PFSK-1 (cell line): ENCODE results near the gene SLC7A7.

Experiments used
- FOXP2 ChIP-seq: optimal IDR thresholded peaks from 2 replicates; pipeline ENCODE3; 2011; ENCODE audit warnings: borderline replicate concordance, control low read depth, inconsistent platforms; ENCODE audit not compliant: insufficient read depth; ENCODE audit errors: extremely low read length, extremely low read depth
- POLR2AphosphoS5 ChIP-seq: IDR thresholded peaks from 2 replicates; pipeline ENCODE4 v1.6.1; 2012; ENCODE audit warnings: low read depth, mild to moderate bottlenecking, control low read depth, low read length, moderate library complexity
- REST ChIP-seq, 2 experiments: IDR thresholded peaks; 2 replicates each; pipeline versions ENCODE4 v1.6.1 to v1.8.0; 2011 to 2012; ENCODE audit warnings: low read depth in 2 of 2, low read length in 2 of 2, control low read depth in 1 of 2, inconsistent platforms in 1 of 2, mild to moderate bottlenecking in 1 of 2, moderate library complexity in 1 of 2; ENCODE audit not compliant: insufficient read depth in 1 of 2
- SIN3A ChIP-seq: IDR thresholded peaks from 2 replicates; pipeline ENCODE4 v1.6.1; 2012; ENCODE audit warnings: mild to moderate bottlenecking, low read length, moderate library complexity, borderline replicate concordance; ENCODE audit not compliant: insufficient read depth
- TAF1 ChIP-seq: IDR thresholded peaks from 2 replicates; pipeline ENCODE4 v1.6.1; 2012; ENCODE audit warnings: low read length, control low read depth, borderline replicate concordance; ENCODE audit not compliant: insufficient read depth

Gene SLC7A7

GRCh38 chr14:22836301-22837113, 21.3 kb upstream of the SLC7A7 start, which contains the start of gene MMP14:
MMP14 (plus strand) TSS chr14:22836585; CDS start chr14:22836818, 233 bp downstream.
- no peak for TF ChIP-seq FOXP2
- no peak for TF ChIP-seq TAF1
- TF ChIP-seq POLR2AphosphoS5, result no peak
- no peak for TF ChIP-seq REST (IDR thresholded peaks at IDR 0.05; ENCODE audit: insufficient read depth in 1 of 2, low read depth in 2 of 2, low read length in 2 of 2)
- no peak for TF ChIP-seq SIN3A

GRCh38 chr14:22835505-22835904, 20.3 kb upstream of the SLC7A7 start:
- TF ChIP-seq POLR2AphosphoS5 (no peak), SIN3A (no peak), TAF1 (no peak), REST (IDR thresholded peaks at IDR 0.05; ENCODE audit: insufficient read depth in 1 of 2, low read depth in 2 of 2, low read length in 2 of 2) (no peak), FOXP2 (no peak)

- TF ChIP-seq REST (IDR thresholded peaks at IDR 0.05; ENCODE audit: insufficient read depth in 1 of 2, low read depth in 2 of 2, low read length in 2 of 2) (no peak), POLR2AphosphoS5 (no peak), FOXP2 (no peak), TAF1 (no peak), SIN3A (no peak)
Measured at GRCh38 chr14:22830443-22831010, 15.3 kb upstream of the SLC7A7 start.

- TF ChIP-seq SIN3A (no peak), FOXP2 (no peak), TAF1 (peak; percentile 66; the same call in 1 of the 2 replicates), POLR2AphosphoS5 (peak; percentile 83), REST (IDR thresholded peaks at IDR 0.05; ENCODE audit: insufficient read depth in 1 of 2, low read depth in 2 of 2, low read length in 2 of 2) (no peak)
Measured at GRCh38 chr14:22829661-22830442, 14.6 kb upstream of the SLC7A7 start, which contains the start of gene MRPL52. MRPL52 (plus strand) TSS chr14:22829887; CDS start chr14:22829913, 26 bp downstream.
